HEK293 (cell line): ENCODE data around the gene GRIA1.

ENCODE experiments used
- CTCF ChIP-seq: fragments of 450-650 bp; formaldehyde crosslinking; IDR thresholded peaks from 2 replicates; pipeline ENCODE4 v1.5.1; 2016; ENCODE audit warnings: missing biosample characterization, missing genetic modification characterization
- PRDM2 ChIP-seq: fragments of 450-650 bp; formaldehyde crosslinking; IDR thresholded peaks from 2 replicates; pipeline ENCODE4 v1.5.1; 2016; ENCODE audit warnings: missing biosample characterization, missing genetic modification characterization, borderline replicate concordance
- YY1 ChIP-seq: fragments of 450-650 bp; formaldehyde crosslinking; IDR thresholded peaks from 2 replicates; pipeline ENCODE4 v1.5.1; 2018; ENCODE audit warnings: missing biosample characterization, missing genetic modification characterization
- ZBTB17 ChIP-seq: fragments of 450-650 bp; formaldehyde crosslinking; IDR thresholded peaks from 2 replicates; pipeline ENCODE4 v1.5.1; 2016; ENCODE audit warnings: missing biosample characterization, missing genetic modification characterization
- ZBTB8A ChIP-seq: fragments of 450-650 bp; formaldehyde crosslinking; IDR thresholded peaks from 2 replicates; pipeline ENCODE4 v1.5.1; 2016; ENCODE audit warnings: missing biosample characterization, missing genetic modification characterization
- ZNF146 ChIP-seq: fragments of 450-650 bp; formaldehyde crosslinking; IDR thresholded peaks from 2 replicates; pipeline ENCODE4 v1.5.1; 2016; ENCODE audit warnings: missing biosample characterization, missing genetic modification characterization
- ZNF274 ChIP-seq, 2 experiments: fragments of 200-500 bp in 1 of 2; fragments of 450-650 bp in 1 of 2; sonication (Bioruptor generic) in 1 of 2; formaldehyde crosslinking in 1 of 2; IDR thresholded peaks; 2 replicates each; pipeline versions ENCODE4 v1.5.1 to v1.6.1; 2014 to 2016; ENCODE audit warnings: borderline replicate concordance in 1 of 2, inconsistent platforms in 1 of 2, low read length in 1 of 2, missing biosample characterization in 1 of 2, missing genetic modification characterization in 1 of 2
- ZNF311 ChIP-seq: fragments of 450-650 bp; formaldehyde crosslinking; IDR thresholded peaks from 2 replicates; pipeline ENCODE4 v1.5.1; 2017; ENCODE audit warnings: missing biosample characterization, missing genetic modification characterization, borderline replicate concordance
- ZNF416 ChIP-seq: fragments of 450-650 bp; formaldehyde crosslinking; IDR thresholded peaks from 2 replicates; pipeline ENCODE4 v1.5.1; 2016; ENCODE audit warnings: missing biosample characterization, missing genetic modification characterization
- ZNF501 ChIP-seq: fragments of 450-650 bp; formaldehyde crosslinking; IDR thresholded peaks from 2 replicates; pipeline ENCODE4 v1.5.1; 2016; ENCODE audit warnings: missing biosample characterization, missing genetic modification characterization
- ZNF639 ChIP-seq: fragments of 450-650 bp; formaldehyde crosslinking; IDR thresholded peaks from 2 replicates; pipeline ENCODE4 v1.5.1; 2016; ENCODE audit warnings: missing biosample characterization, missing genetic modification characterization
- ZNF791 ChIP-seq: fragments of 450-650 bp; formaldehyde crosslinking; IDR thresholded peaks from 2 replicates; pipeline ENCODE4 v1.5.1; 2016; ENCODE audit warnings: missing biosample characterization, missing genetic modification characterization
- ZNF830 ChIP-seq: fragments of 450-650 bp; IDR thresholded peaks from 2 replicates; pipeline ENCODE4 v1.5.0; 2018; ENCODE audit warnings: missing biosample characterization, missing genetic modification characterization, low read depth, mild to moderate bottlenecking, moderate library complexity

DNA sequence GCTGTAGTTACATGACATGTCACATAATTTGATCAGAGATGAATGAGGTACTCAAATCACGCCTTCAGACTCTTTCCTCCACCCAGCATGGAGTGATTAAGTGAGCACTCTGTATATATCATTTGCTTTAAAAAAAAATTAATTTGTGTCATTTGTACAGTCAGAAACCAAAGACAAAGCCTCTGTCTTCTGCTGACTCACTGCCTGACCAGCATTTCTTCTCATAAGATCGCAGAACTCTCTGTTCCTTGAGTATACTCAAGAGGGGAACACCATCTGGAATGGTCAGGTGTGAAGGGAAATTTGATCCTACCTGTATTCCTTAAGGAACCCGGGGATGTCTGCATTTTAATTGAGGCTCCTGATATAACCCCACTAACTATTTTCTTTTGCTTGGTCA, 293.8 kb downstream of the GRIA1 start:
- TF ChIP-seq ZNF830 (tag by site-specific recombination) (no peak), ZNF146 (tag by site-specific recombination) (no peak), ZNF501 (tag by site-specific recombination) (no peak), CTCF (tag by site-specific recombination) (no peak), ZNF416 (tag by site-specific recombination) (no peak), ZNF639 (tag by site-specific recombination) (no peak), ZNF311 (tag by site-specific recombination) (no peak), ZNF274 (IDR thresholded peaks at IDR 0.05; ENCODE audit: low read length) (no peak), ZNF274 (tag by site-specific recombination; IDR thresholded peaks at IDR 0.05; ENCODE audit: borderline replicate concordance) (no peak), ZBTB17 (tag by site-specific recombination) (no peak), ZNF791 (tag by site-specific recombination) (no peak), PRDM2 (tag by site-specific recombination) (no peak), ZBTB8A (tag by site-specific recombination) (no peak), YY1 (tag by site-specific recombination) (no peak)
